Measurements from ENCODE around the gene SLC46A2. TPM values are rescaled to one million over a fixed set of nuclear protein-coding genes. Genes with fewer than 3 reads are reported as not detected.

SLC46A2 gene
- total and polyA plus RNA-seq, 4 donors: 0.01 to 0.17 (median 0.07) TPM; not detected in 1

DNA sequence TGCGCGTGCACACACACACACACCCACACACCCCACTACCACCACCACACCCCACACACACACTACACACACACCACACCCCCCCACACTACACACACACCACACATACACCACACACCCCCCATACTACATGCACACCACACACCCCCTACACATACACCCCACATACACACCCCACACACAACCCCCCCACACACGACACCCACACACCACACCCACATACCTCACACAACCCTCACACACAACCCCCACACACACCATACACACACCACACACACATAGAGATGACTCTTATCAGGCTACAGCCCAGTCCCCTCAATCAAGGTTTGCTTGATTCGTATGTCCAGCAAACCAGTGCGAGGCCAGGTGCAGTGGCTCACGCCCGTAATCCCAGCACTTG is 25.7 kb downstream of the SLC46A2 start:
- Histone ChIP-seq H3K9me3 (ENCODE audit: control insufficient read depth in 4 of 4, low read length in 3 of 4) (no peaks in the 10 kb centered on the region), H3K4me1 (ENCODE audit: control insufficient read depth in 4 of 4, insufficient read depth in 4 of 4, low read length in 3 of 4) (no peaks in the 10 kb centered on the region), H3K4me3 (ENCODE audit: low read depth in 1 of 3, low read length in 3 of 3) (no peak overlapping the region), H3K9ac (ENCODE audit: low read depth in 1 of 2, low read length in 2 of 2) (no peak overlapping the region), H3K36me3 (ENCODE audit: control insufficient read depth in 4 of 4, insufficient read depth in 3 of 4, low read depth in 1 of 4, low read length in 3 of 4) (peaks cover 0 to 17% (median 4%) of the 10 kb centered on the region in 4 donors), H3K27ac (ENCODE audit: low read depth in 1 of 2, low read length in 2 of 2) (no peak overlapping the region), H3K27me3 (ENCODE audit: control insufficient read depth in 4 of 4, insufficient read depth in 4 of 4, low read length in 3 of 4) (no peaks in the 10 kb centered on the region)
- DNase-seq (ENCODE audit: low spot score): no peak
- TF ChIP-seq SP1 (IDR thresholded peaks at IDR 0.05) (no peak), NR2F2 (IDR thresholded peaks at IDR 0.05) (no peak), HNF4G (IDR thresholded peaks at IDR 0.05) (no peak), JUND (IDR thresholded peaks at IDR 0.05) (no peak), RAD21 (IDR thresholded peaks at IDR 0.05) (no peak), TAF1 (conservative IDR thresholded peaks at IDR 0.05) (no peak)
- TF ChIP-seq, protein P1, sequence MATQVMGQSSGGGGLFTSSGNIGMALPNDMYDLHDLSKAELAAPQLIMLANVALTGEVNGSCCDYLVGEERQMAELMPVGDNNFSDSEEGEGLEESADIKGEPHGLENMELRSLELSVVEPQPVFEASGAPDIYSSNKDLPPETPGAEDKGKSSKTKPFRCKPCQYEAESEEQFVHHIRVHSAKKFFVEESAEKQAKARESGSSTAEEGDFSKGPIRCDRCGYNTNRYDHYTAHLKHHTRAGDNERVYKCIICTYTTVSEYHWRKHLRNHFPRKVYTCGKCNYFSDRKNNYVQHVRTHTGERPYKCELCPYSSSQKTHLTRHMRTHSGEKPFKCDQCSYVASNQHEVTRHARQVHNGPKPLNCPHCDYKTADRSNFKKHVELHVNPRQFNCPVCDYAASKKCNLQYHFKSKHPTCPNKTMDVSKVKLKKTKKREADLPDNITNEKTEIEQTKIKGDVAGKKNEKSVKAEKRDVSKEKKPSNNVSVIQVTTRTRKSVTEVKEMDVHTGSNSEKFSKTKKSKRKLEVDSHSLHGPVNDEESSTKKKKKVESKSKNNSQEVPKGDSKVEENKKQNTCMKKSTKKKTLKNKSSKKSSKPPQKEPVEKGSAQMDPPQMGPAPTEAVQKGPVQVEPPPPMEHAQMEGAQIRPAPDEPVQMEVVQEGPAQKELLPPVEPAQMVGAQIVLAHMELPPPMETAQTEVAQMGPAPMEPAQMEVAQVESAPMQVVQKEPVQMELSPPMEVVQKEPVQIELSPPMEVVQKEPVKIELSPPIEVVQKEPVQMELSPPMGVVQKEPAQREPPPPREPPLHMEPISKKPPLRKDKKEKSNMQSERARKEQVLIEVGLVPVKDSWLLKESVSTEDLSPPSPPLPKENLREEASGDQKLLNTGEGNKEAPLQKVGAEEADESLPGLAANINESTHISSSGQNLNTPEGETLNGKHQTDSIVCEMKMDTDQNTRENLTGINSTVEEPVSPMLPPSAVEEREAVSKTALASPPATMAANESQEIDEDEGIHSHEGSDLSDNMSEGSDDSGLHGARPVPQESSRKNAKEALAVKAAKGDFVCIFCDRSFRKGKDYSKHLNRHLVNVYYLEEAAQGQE (IDR thresholded peaks at IDR 0.05): no peak
- TF ChIP-seq, protein P2, sequence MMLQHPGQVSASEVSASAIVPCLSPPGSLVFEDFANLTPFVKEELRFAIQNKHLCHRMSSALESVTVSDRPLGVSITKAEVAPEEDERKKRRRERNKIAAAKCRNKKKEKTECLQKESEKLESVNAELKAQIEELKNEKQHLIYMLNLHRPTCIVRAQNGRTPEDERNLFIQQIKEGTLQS (IDR thresholded peaks at IDR 0.05): no peak
- WGBS: 97% methylated on average over 7 of the region's 7 CpGs

DNA sequence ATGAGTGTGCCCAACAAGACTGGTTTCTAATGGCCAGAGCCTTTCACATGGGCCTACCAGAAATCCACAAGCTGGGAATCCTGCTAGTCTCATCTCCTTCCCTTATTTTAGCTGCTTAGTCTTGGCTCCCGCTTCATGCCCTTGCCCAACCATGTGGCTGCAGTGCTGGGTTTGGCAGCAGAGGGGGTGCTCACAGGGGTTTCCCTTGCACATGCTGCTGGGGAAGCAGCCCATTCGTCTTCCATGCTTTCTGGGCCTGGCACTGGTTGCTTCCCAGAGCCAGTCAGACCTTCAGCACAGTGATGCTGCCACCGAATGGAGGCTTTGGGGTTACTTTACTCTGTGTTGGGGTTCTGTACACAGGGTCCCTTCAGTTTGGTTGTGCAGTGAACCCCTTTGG is 26.3 kb downstream of the SLC46A2 start:
- Histone ChIP-seq H3K4me3 (ENCODE audit: low read depth in 1 of 3, low read length in 3 of 3) (no peak overlapping the region), H3K27ac (ENCODE audit: low read depth in 1 of 2, low read length in 2 of 2) (no peak overlapping the region), H3K36me3 (ENCODE audit: control insufficient read depth in 4 of 4, insufficient read depth in 3 of 4, low read depth in 1 of 4, low read length in 3 of 4) (peaks cover 0 to 12% (median 4%) of the 10 kb centered on the region in 4 donors), H3K9ac (ENCODE audit: low read depth in 1 of 2, low read length in 2 of 2) (no peak overlapping the region), H3K9me3 (ENCODE audit: control insufficient read depth in 4 of 4, low read length in 3 of 4) (no peaks in the 10 kb centered on the region), H3K27me3 (ENCODE audit: control insufficient read depth in 4 of 4, insufficient read depth in 4 of 4, low read length in 3 of 4) (no peaks in the 10 kb centered on the region), H3K4me1 (ENCODE audit: control insufficient read depth in 4 of 4, insufficient read depth in 4 of 4, low read length in 3 of 4) (no peaks in the 10 kb centered on the region)
- no peak for DNase-seq (ENCODE audit: low spot score)
- 61% methylated on average over 3 of the region's 3 CpGs for WGBS
- TF ChIP-seq EGR1 (IDR thresholded peaks at IDR 0.05; ENCODE audit: low read depth in 2 of 2): no peak

DNA sequence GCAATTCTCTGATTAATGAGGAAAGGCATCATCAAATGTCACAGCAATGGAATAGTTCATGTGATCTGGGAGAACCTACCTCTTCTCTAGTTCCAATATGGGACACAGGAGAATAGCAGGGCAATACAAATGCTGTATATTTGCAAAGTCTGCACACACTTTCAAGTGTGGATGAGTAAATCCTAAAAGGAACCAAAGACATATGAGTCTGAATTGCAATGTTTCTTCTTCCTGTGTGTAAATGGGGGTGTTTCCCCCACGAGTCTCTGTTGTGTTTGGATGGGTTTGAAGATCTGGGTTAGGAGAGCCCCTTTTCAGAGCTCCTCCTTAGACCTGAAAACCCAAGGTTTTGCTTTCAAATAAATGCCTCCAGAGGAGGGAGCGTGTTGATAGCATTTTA is 26.9 kb downstream of the SLC46A2 start:
- Histone ChIP-seq H3K4me1 (ENCODE audit: control insufficient read depth in 4 of 4, insufficient read depth in 4 of 4, low read length in 3 of 4) (peaks cover 0 to under 1% (median 0%) of the 10 kb centered on the region in 4 donors), H3K27me3 (ENCODE audit: control insufficient read depth in 4 of 4, insufficient read depth in 4 of 4, low read length in 3 of 4) (no peaks in the 10 kb centered on the region), H3K36me3 (ENCODE audit: control insufficient read depth in 4 of 4, insufficient read depth in 3 of 4, low read depth in 1 of 4, low read length in 3 of 4) (peaks cover 0 to 6% (median 4%) of the 10 kb centered on the region in 4 donors), H3K9ac (ENCODE audit: low read depth in 1 of 2, low read length in 2 of 2) (no peak overlapping the region), H3K27ac (ENCODE audit: low read depth in 1 of 2, low read length in 2 of 2) (no peak overlapping the region), H3K9me3 (ENCODE audit: control insufficient read depth in 4 of 4, low read length in 3 of 4) (no peaks in the 10 kb centered on the region), H3K4me3 (ENCODE audit: low read depth in 1 of 3, low read length in 3 of 3) (no peak overlapping the region)
- no peak for DNase-seq (ENCODE audit: low spot score)
- TF ChIP-seq NR2F2 (IDR thresholded peaks at IDR 0.05): no peak
- 86% methylated on average over 2 of the region's 2 CpGs for WGBS

DNA sequence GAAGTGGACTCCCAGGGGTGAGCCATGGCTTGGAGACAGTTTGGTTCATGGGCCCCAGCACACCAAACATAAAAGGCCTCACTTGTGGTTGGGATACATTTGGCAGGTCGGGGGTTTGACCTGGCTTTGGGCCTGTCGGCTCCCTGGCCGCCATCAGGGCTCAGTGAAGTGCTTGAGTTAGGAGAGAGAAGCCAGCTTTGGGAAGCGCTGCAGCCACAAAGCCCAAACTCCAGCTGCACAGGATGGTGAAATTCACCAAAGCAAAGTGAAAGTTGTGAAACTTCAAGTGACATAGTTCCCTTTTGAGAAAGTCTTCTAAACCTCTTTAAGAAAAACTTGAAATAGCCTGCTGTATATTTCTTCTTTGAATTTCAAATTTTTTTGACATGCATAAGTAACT is 27.5 kb downstream of the SLC46A2 start:
- Histone ChIP-seq H3K27ac (ENCODE audit: low read depth in 1 of 2, low read length in 2 of 2) (no peak overlapping the region), H3K4me1 (ENCODE audit: control insufficient read depth in 4 of 4, insufficient read depth in 4 of 4, low read length in 3 of 4) (peaks cover 0 to 3% (median 1%) of the 10 kb centered on the region in 4 donors), H3K36me3 (ENCODE audit: control insufficient read depth in 4 of 4, insufficient read depth in 3 of 4, low read depth in 1 of 4, low read length in 3 of 4) (peaks cover 0 to 6% (median 3%) of the 10 kb centered on the region in 4 donors), H3K9me3 (ENCODE audit: control insufficient read depth in 4 of 4, low read length in 3 of 4) (no peaks in the 10 kb centered on the region), H3K27me3 (ENCODE audit: control insufficient read depth in 4 of 4, insufficient read depth in 4 of 4, low read length in 3 of 4) (no peaks in the 10 kb centered on the region), H3K9ac (ENCODE audit: low read depth in 1 of 2, low read length in 2 of 2) (no peak overlapping the region), H3K4me3 (ENCODE audit: low read depth in 1 of 3, low read length in 3 of 3) (no peak overlapping the region)
- TF ChIP-seq, protein P2 (IDR thresholded peaks at IDR 0.05): no peak
- TF ChIP-seq FOXA1 (IDR thresholded peaks at IDR 0.05): no peak
- no peak for TF ChIP-seq RXRA (IDR thresholded peaks at IDR 0.05)
- TF ChIP-seq TAF1 (conservative IDR thresholded peaks at IDR 0.05): no peak
- no peak for TF ChIP-seq EGR1 (IDR thresholded peaks at IDR 0.05; ENCODE audit: low read depth in 2 of 2)
- TF ChIP-seq NR2F2 (IDR thresholded peaks at IDR 0.05): no peak
- WGBS: 42% methylated on average over 4 of the region's 4 CpGs
- DNase-seq (ENCODE audit: low spot score): no peak
